GM18526 (cell line): ENCODE results near the gene UCHL3.

ENCODE experiments used
- POLR2A ChIP-seq: IDR thresholded peaks from 3 replicates; pipeline ENCODE4 v1.6.1; 2011; ENCODE audit not compliant: insufficient read length; ENCODE audit errors: extremely low read depth

Gene UCHL3

GRCh38 chr13:75583091-75583490 lies 33.5 kb downstream of the UCHL3 start:
- no peak for TF ChIP-seq POLR2A

GRCh38 chr13:75585153-75585552 lies 35.6 kb downstream of the UCHL3 start:
- TF ChIP-seq POLR2A: no peak

- TF ChIP-seq POLR2A: no peak
Observed at GRCh38 chr13:75587679-75588078, 38.1 kb downstream of the UCHL3 start.

- no peak for TF ChIP-seq POLR2A
Observed at GRCh38 chr13:75596657-75597182, 47.1 kb downstream of the UCHL3 start.

GRCh38 chr13:75600371-75600770 lies 50.8 kb downstream of the UCHL3 start:
- no peak for TF ChIP-seq POLR2A

GRCh38 chr13:75603038-75603437 lies 53.4 kb downstream of the UCHL3 start:
- no peak for TF ChIP-seq POLR2A

- TF ChIP-seq POLR2A: no peak
Observed at GRCh38 chr13:75607447-75607846, 57.9 kb downstream of the UCHL3 start.

- TF ChIP-seq POLR2A: no peak
Observed at GRCh38 chr13:75610466-75610865, 60.9 kb downstream of the UCHL3 start.

GRCh38 chr13:75612354-75612753 lies 62.8 kb downstream of the UCHL3 start:
- TF ChIP-seq POLR2A: no peak

- no peak for TF ChIP-seq POLR2A
Observed at GRCh38 chr13:75617230-75617629, 67.6 kb downstream of the UCHL3 start.

GRCh38 chr13:75618308-75618707 lies 68.7 kb downstream of the UCHL3 start:
- TF ChIP-seq POLR2A: no peak

GRCh38 chr13:75620020-75620419 lies 70.4 kb downstream of the UCHL3 start:
- TF ChIP-seq POLR2A: no peak

- no peak for TF ChIP-seq POLR2A
Observed at GRCh38 chr13:75621147-75621546, 71.6 kb downstream of the UCHL3 start.

- TF ChIP-seq POLR2A: no peak
Observed at GRCh38 chr13:75628801-75629200, 79.2 kb downstream of the UCHL3 start.

- TF ChIP-seq POLR2A: no peak
Observed at GRCh38 chr13:75633285-75633684, 83.7 kb downstream of the UCHL3 start.

- no peak for TF ChIP-seq POLR2A
Observed at GRCh38 chr13:75635101-75635827, 85.7 kb downstream of the UCHL3 start.

- peak; percentile 14 for TF ChIP-seq POLR2A
Observed at GRCh38 chr13:75635828-75636435, 86.3 kb downstream of the UCHL3 start, which contains the start of gene LMO7. Gene LMO7 (plus strand): TSS chr13:75636330. CDS start chr13:75636658, 328 bp downstream.
